Ishikawa (cell line): Measurements from ENCODE around the gene EEF1AKMT1.

ENCODE experiments used
- CEBPB ChIP-seq: IDR thresholded peaks from 2 replicates; pipeline ENCODE4 v1.6.1; 2012
- CREB1 ChIP-seq: IDR thresholded peaks from 2 replicates; pipeline ENCODE4 v1.6.1; 2012; ENCODE audit warnings: low read depth
- EGR1 ChIP-seq: IDR thresholded peaks from 2 replicates; pipeline ENCODE4 v1.6.1; 2012
- EP300 ChIP-seq: IDR thresholded peaks from 2 replicates; pipeline ENCODE4 v1.6.1; 2012; ENCODE audit warnings: borderline replicate concordance
- FOXM1 ChIP-seq: IDR thresholded peaks from 2 replicates; pipeline ENCODE4 v1.6.1; 2012; ENCODE audit warnings: low read depth, borderline replicate concordance
- NFIC ChIP-seq: IDR thresholded peaks from 2 replicates; pipeline ENCODE4 v1.6.1; 2012
- RAD21 ChIP-seq: IDR thresholded peaks from 2 replicates; pipeline ENCODE4 v1.6.1; 2012; ENCODE audit warnings: low read depth
- TAF1 ChIP-seq: IDR thresholded peaks from 2 replicates; pipeline ENCODE4 v1.6.1; 2012; ENCODE audit warnings: low read depth, mild to moderate bottlenecking
- TCF12 ChIP-seq: IDR thresholded peaks from 2 replicates; pipeline ENCODE4 v1.6.1; 2012; ENCODE audit warnings: low read depth
- TEAD4 ChIP-seq: IDR thresholded peaks from 2 replicates; pipeline ENCODE4 v1.6.1; 2012
- USF1 ChIP-seq: IDR thresholded peaks from 2 replicates; pipeline ENCODE4 v1.6.1; 2012
- YY1 ChIP-seq: IDR thresholded peaks from 2 replicates; pipeline ENCODE4 v1.6.1; 2012; ENCODE audit warnings: low read depth
- ZBTB7A ChIP-seq: IDR thresholded peaks from 2 replicates; pipeline ENCODE4 v1.6.1; 2012; ENCODE audit warnings: low read depth
- TF ChIP-seq, protein P1 (sequence below): IDR thresholded peaks from 2 replicates; pipeline ENCODE4 v1.6.1; 2012
- TF ChIP-seq, protein P2 (sequence below): IDR thresholded peaks from 2 replicates; pipeline ENCODE4 v1.6.1; 2012; ENCODE audit warnings: low read depth, mild to moderate bottlenecking

The EEF1AKMT1 gene

DNA sequence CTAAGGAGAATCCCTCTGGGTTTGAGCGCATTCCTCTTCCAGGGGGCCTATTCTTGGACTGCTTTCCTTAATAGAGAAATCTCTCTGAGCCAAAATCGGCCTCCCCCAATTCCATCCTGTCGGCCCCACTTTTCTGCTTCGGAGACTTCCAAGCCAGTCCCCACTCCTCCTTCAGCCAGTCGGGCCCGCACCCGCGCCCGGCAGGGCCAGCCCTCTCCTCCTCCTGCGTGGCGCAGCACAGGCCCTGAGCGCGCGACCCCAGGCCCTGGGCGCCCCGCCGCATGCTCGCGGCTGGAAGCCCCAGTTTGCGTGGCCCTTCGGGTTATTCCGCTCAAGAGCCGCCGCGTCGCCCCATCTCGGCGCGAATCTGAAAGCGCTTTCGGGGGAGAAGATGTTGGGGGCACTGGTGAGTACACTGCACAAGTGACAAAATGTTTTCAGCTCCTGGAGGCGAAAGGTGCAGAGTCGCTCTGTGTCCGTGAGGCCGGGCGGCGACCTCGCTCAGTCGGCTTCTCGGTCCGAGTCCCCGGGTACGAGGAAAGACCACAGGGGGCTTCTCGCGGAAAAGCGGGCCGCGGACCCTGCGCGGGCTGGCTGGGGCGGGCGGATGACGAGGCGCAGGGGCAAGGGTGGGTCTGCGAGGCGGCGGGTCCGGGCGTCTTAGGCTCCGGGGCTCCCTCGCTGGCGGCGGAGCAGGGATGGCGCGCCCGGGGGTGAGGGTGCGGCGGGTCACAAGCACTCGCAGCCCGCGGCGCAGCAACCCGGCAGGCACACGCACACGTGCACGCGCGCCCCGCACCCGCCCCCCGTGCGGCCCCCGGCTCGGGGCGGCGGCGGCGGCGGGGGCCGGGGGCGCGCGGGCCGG is 70.6 kb downstream of the EEF1AKMT1 start, which contains the start of gene IL17D:
IL17D (plus strand) TSS at position 785 of the 865 bp plus-strand sequence. CDS start 303 bp downstream, outside the sequence.
- TF ChIP-seq EP300, result no peak

- no peak for TF ChIP-seq FOXM1
- TF ChIP-seq TCF12, result no peak
- TF ChIP-seq, protein P1, sequence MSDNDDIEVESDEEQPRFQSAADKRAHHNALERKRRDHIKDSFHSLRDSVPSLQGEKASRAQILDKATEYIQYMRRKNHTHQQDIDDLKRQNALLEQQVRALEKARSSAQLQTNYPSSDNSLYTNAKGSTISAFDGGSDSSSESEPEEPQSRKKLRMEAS, result no peak
- no peak for TF ChIP-seq CREB1
- no peak for TF ChIP-seq ZBTB7A
- no peak for TF ChIP-seq YY1
- no peak for TF ChIP-seq USF1
- TF ChIP-seq, protein P2, sequence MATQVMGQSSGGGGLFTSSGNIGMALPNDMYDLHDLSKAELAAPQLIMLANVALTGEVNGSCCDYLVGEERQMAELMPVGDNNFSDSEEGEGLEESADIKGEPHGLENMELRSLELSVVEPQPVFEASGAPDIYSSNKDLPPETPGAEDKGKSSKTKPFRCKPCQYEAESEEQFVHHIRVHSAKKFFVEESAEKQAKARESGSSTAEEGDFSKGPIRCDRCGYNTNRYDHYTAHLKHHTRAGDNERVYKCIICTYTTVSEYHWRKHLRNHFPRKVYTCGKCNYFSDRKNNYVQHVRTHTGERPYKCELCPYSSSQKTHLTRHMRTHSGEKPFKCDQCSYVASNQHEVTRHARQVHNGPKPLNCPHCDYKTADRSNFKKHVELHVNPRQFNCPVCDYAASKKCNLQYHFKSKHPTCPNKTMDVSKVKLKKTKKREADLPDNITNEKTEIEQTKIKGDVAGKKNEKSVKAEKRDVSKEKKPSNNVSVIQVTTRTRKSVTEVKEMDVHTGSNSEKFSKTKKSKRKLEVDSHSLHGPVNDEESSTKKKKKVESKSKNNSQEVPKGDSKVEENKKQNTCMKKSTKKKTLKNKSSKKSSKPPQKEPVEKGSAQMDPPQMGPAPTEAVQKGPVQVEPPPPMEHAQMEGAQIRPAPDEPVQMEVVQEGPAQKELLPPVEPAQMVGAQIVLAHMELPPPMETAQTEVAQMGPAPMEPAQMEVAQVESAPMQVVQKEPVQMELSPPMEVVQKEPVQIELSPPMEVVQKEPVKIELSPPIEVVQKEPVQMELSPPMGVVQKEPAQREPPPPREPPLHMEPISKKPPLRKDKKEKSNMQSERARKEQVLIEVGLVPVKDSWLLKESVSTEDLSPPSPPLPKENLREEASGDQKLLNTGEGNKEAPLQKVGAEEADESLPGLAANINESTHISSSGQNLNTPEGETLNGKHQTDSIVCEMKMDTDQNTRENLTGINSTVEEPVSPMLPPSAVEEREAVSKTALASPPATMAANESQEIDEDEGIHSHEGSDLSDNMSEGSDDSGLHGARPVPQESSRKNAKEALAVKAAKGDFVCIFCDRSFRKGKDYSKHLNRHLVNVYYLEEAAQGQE, result no peak
- TF ChIP-seq TEAD4, result no peak
- TF ChIP-seq EP300, result no peak
- TF ChIP-seq EGR1, result no peak
- no peak for TF ChIP-seq CEBPB
- TF ChIP-seq TAF1, result no peak
- TF ChIP-seq NFIC, result no peak
- TF ChIP-seq RAD21, result no peak
Observed at GRCh38 chr13:20702530-20702914, 71.2 kb downstream of the EEF1AKMT1 start.

DNA sequence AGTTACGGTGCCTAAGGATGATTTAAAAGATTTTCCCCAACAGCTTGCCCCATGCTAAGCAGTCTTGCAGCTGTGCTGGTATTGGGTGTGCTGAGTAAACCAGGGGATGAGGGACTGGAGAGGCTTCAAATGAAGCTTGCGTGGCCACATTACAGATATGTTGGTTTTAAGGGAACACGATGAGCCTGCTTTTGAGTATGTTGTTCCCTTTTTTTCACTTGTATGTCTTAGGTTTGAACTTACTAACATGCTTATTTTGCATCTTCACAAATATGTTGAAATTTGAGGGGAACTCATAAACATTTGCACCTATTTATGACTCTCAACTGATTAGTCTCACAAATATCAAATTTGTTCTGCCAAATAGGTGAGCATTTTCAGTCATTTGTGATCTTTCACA is 72.3 kb downstream of the EEF1AKMT1 start:
- TF ChIP-seq TEAD4 (no peak), EGR1 (no peak), TAF1 (no peak), USF1 (no peak), FOXM1 (no peak), ZBTB7A (no peak), TCF12 (no peak), CEBPB (no peak), CREB1 (no peak), YY1 (no peak), NFIC (no peak), EP300 (no peak)
- TF ChIP-seq, protein P1, result no peak
- TF ChIP-seq, protein P2, result no peak

GRCh38 chr13:20700288-20700687 is 73.5 kb downstream of the EEF1AKMT1 start:
- TF ChIP-seq, protein P2, result no peak
- TF ChIP-seq USF1, result no peak
- TF ChIP-seq CEBPB, result no peak
- TF ChIP-seq YY1, result no peak
- TF ChIP-seq TAF1, result no peak
- TF ChIP-seq, protein P1, result no peak
- no peak for TF ChIP-seq TEAD4
- no peak for TF ChIP-seq ZBTB7A
- no peak for TF ChIP-seq CREB1
- TF ChIP-seq RAD21, result no peak
- TF ChIP-seq EP300, result no peak
- TF ChIP-seq EGR1, result no peak
- no peak for TF ChIP-seq NFIC
- TF ChIP-seq FOXM1, result no peak
- no peak for TF ChIP-seq TCF12
